ENCODE results near the gene PPEF2.

The PPEF2 gene

DNA sequence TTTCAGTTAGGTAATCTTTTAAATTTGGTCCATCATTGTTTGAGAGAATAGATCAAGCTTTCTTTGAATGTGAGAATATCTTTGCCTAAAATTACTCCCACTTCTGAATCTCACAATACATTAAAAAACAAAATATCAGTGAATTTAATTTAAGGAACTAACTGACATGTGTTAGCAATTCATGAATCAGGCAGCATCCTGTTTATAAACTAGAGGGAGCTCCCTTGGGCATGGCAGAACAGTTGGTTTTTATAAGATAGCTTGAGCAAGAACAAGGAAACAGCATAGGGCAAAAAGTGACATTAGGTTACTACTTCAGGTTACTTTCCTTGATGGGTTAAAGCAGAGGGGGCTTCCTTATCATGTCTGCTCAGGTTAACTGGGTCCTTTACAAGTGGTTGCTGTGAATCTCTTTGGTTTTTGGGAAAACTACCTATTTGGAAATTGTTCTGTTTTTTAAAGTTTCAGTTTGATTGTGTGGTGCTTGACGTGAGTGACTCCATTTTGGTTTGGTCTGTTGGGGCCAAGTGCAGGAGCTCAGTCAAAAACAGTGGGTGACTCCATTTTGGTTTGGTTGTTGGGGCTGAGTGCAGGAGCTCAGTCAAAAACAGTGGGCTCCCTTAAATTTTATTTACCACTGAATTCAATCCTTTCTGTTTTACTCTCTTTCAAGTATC is 68.0 kb downstream of the PPEF2 start:
- no peak for DNase-seq (ENCODE audit: low read depth in 2 of 2)

DNA sequence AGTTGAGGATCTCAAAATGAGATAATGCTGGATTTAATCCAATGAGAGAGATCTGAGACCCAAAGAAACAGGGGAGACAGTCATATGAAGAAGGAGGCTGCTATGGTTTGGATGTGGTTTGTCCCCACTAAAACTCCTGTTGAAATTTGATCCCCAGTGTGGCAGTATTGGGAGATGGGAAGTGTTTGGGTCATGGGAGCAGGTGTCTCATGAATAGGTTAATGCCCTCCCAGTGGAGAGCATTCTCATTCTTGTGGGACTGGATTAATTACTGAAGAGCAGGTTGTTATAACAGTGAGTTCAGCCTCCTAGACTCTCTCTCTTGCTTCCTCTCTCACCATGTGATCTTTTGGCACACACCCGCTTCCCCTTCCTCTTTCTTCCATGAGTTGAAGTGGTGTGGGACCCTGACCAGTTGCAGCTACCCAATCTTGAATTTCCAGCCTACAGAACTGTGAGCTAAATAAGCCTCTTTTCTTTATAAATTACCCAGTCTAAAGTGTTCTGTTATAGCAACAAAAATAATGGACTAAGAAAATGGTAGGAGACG is 70.3 kb downstream of the PPEF2 start:
- no peak for DNase-seq (ENCODE audit: low read depth in 2 of 2)

GRCh38 chr4:75830906-75831305 is 71.3 kb downstream of the PPEF2 start:
- DNase-seq (ENCODE audit: low read depth in 2 of 2) = no peak

DNA sequence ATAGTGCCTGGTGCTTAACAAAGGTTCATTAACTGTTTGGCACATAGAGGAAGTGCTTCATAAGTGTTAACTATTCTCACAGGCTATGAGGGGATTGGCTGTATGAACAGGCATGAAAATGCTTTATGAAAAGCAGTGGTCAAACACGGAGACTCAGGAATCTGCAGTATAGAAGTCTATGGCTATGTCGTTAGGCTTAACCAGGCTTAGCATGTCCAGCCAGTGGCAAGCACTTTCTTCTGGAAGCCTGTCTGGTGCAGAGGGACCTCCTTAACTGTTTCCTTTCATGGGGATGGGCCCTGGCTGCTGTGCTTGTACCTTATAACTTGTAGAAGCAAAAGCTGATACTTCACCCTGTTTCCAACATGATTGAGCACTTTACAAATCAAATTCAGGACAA is 78.4 kb downstream of the PPEF2 start:
- no peak for DNase-seq (ENCODE audit: low read depth in 2 of 2)

DNA sequence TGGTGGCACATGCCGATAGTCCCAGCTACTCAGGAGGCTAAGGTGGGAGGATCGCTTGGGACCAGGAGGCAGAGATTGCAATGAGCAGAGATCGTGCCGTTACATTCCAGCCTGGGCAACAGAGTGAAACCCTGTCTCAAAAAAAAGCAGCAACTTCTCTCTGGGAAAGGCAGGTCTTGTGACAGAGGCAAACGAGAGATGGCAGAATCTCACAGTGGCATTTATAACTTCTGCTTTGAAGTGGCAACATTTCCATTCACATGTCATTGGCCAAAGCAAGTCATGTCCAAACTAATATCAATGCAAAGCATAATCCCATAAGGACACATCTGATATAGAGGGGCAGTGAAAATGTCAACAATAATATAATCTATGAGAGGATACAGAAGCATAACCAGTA is 79.8 kb downstream of the PPEF2 start:
- DNase-seq (ENCODE audit: low read depth in 2 of 2) = no peak

GRCh38 chr4:75821966-75822365 is 80.3 kb downstream of the PPEF2 start:
- no peak for DNase-seq (ENCODE audit: low read depth in 2 of 2)

GRCh38 chr4:75821216-75821615 is 81.0 kb downstream of the PPEF2 start:
- DNase-seq (ENCODE audit: low read depth in 2 of 2) = no peak

GRCh38 chr4:75820676-75821075 is 81.6 kb downstream of the PPEF2 start:
- no peak for DNase-seq (ENCODE audit: low read depth in 2 of 2)

GRCh38 chr4:75820197-75820596 is 82.1 kb downstream of the PPEF2 start:
- DNase-seq (ENCODE audit: low read depth in 2 of 2) = no peak

DNA sequence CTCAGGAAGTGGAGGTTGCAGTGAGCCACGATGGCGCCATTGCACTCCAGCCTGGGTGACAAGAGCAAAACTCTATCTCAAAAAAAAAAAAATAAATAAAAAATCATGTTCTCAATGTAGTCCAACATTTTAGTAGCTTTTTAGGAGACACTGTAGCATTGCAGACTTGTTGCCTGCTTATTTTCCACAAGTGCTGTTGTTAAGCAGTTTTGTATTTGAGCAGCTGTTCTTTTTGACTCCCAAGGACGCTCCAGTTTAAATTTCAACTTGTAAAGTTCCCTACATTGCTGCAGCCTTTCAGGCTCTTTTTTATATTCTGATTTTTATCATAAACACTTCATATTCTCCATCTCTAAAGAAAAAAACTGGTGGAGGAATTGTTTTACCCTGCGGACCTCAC is 83.1 kb downstream of the PPEF2 start:
- no peak for DNase-seq (ENCODE audit: low read depth in 2 of 2)

- no peak for DNase-seq (ENCODE audit: low read depth in 2 of 2)
Observed at GRCh38 chr4:75817901-75818300, 84.4 kb downstream of the PPEF2 start.

Measured in stimulated activated CD4-positive, alpha-beta T cell treated with anti-CD3 and anti-CD28 coated beads, Interleukin-4, amount 100 ng/mL, for 48 hours (primary cell).